Gastroesophageal sphincter (tissue), 4 donors: ENCODE data around the gene SPON1. TPM values are rescaled to one million over a fixed set of nuclear protein-coding genes. Genes with fewer than 3 reads are reported as not detected.

ENCODE experiments used
- ATAC-seq: fragments of 150-250 bp; one replicate; pipeline ENCODE4 v1.9.1; 2016; ENCODE audit warnings: mild to moderate bottlenecking, moderate library complexity
- H3K27ac ChIP-seq, 4 donors: fragments of 200-600 bp; sonication (generic) in 3 of 4; 1 replicate in 3 of 4; 2 replicates in 1 of 4; pipeline ENCODE4 v1.5.1; 2016 to 2019
- H3K27me3 ChIP-seq: fragments of 200-600 bp; sonication (generic); one replicate; pipeline ENCODE4 v1.5.1; 2019
- H3K36me3 ChIP-seq, 2 donors: fragments of 200-600 bp; sonication (generic); one replicate each; pipeline ENCODE4 v1.5.1; 2019; ENCODE audit warnings: control low read depth in 1 of 2
- H3K4me1 ChIP-seq, 3 donors: fragments of 200-600 bp; sonication (generic); 1 replicate in 2 of 3; 2 replicates in 1 of 3; pipeline ENCODE4 v1.5.1; 2016 to 2019; ENCODE audit warnings: control low read depth in 2 of 3
- H3K4me3 ChIP-seq, 2 donors: fragments of 200-600 bp; sonication (generic); one replicate each; pipeline ENCODE4 v1.5.1; 2019; ENCODE audit warnings: mild to moderate bottlenecking in 1 of 2, moderate library complexity in 1 of 2
- H3K9me3 ChIP-seq, 3 donors: fragments of 200-600 bp; sonication (generic); one replicate each; pipeline ENCODE4 v1.5.1; 2017 to 2019; ENCODE audit warnings: control low read depth in 2 of 3
- EP300 ChIP-seq: sonication (generic); formaldehyde crosslinking; IDR thresholded peaks from one replicate; pipeline ENCODE4 v1.6.1; 2017; ENCODE audit warnings: antibody characterized with exemption, mild to moderate bottlenecking
- POLR2A ChIP-seq, 2 donors: fragments of 450-650 bp; IDR thresholded peaks; one replicate each; pipeline ENCODE4 v1.6.1; 2017; ENCODE audit warnings: antibody characterized with exemption in 2 of 2, mild to moderate bottlenecking in 2 of 2, moderate library complexity in 1 of 2
- POLR2AphosphoS5 ChIP-seq: sonication (generic); formaldehyde crosslinking; IDR thresholded peaks from one replicate; pipeline ENCODE4 v1.6.1; 2017; ENCODE audit warnings: antibody characterized with exemption
- WGBS, 2 donors: methylation state at CpG; one replicate each; pipeline ENCODE4 v1.1.5; 2018; ENCODE audit warnings: low coverage in 1 of 2; 5-methylcytosine and 5-hydroxymethylcytosine counted together
- total RNA-seq, 4 donors: library from RNA; depleted of rRNA; stranded (reverse); fragments of >200 nt; gene quantifications; one replicate each; pipeline ENCODE4 v1.1.0, GENCODE V29; 2016
- TF ChIP-seq, protein P1 (sequence below), 4 experiments: fragments of 200-600 bp in 2 of 4; fragments of 450-650 bp in 2 of 4; sonication (generic) in 1 of 4; IDR thresholded peaks; one replicate each; pipeline ENCODE4 v1.5.1; 2017 to 2019; ENCODE audit warnings: antibody characterized with exemption in 4 of 4, mild to moderate bottlenecking in 2 of 4, moderate library complexity in 2 of 4

The SPON1 gene
- total RNA-seq, 4 donors from 2014 or later, result 11.0 to 121 (median 64.6) TPM

GRCh38 chr11:14114786-14115185, 152.3 kb downstream of the SPON1 start:
- no peak overlapping the region for H3K27ac ChIP-seq
- peaks cover 0 to 52% (median 0%) of the 10 kb centered on the region in 3 donors for H3K4me1 ChIP-seq
- no peaks in the 10 kb centered on the region for H3K27me3 ChIP-seq
- TF ChIP-seq EP300 (no peak), POLR2A (IDR thresholded peaks at IDR 0.05) (no peak), POLR2AphosphoS5 (no peak)
- TF ChIP-seq, protein P1, sequence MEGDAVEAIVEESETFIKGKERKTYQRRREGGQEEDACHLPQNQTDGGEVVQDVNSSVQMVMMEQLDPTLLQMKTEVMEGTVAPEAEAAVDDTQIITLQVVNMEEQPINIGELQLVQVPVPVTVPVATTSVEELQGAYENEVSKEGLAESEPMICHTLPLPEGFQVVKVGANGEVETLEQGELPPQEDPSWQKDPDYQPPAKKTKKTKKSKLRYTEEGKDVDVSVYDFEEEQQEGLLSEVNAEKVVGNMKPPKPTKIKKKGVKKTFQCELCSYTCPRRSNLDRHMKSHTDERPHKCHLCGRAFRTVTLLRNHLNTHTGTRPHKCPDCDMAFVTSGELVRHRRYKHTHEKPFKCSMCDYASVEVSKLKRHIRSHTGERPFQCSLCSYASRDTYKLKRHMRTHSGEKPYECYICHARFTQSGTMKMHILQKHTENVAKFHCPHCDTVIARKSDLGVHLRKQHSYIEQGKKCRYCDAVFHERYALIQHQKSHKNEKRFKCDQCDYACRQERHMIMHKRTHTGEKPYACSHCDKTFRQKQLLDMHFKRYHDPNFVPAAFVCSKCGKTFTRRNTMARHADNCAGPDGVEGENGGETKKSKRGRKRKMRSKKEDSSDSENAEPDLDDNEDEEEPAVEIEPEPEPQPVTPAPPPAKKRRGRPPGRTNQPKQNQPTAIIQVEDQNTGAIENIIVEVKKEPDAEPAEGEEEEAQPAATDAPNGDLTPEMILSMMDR (IDR thresholded peaks at IDR 0.05), result no peak
- ATAC-seq, result no peak
- no peaks in the 10 kb centered on the region for H3K9me3 ChIP-seq
- H3K4me3 ChIP-seq, result no peak overlapping the region
- WGBS, 2 donors, result 48 to 56% methylated on average over 2 of the region's 2 CpGs
- no peaks in the 10 kb centered on the region for H3K36me3 ChIP-seq

DNA sequence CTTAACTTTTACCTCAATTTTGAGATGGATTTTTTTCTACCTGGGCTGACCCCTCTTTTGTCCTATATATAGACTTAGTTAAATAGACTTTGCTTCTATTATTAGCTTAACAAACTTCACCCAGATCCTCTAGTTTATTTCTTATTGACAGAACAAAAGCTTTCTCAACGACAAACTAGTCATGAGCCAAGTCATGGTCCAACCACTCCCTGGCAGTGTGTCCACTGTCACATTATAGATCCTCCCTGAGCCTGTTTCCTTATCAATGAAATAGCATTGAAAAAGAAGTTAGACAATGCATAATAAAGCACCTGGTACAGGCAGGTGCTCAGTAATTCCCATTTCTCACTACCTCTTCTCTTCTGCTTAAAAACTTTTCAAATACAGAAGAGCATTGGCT, 155.1 kb downstream of the SPON1 start:
- no peaks in the 10 kb centered on the region for H3K36me3 ChIP-seq
- no peak for ATAC-seq
- WGBS, 2 donors, result 40 to 67% methylated on average over 1 of the region's 1 CpG
- H3K4me1 ChIP-seq, result peaks cover 0 to 26% (median 0%) of the 10 kb centered on the region in 3 donors
- TF ChIP-seq POLR2A (IDR thresholded peaks at IDR 0.05), result no peak
- no peak for TF ChIP-seq POLR2AphosphoS5
- no peak for TF ChIP-seq EP300
- TF ChIP-seq, protein P1 (IDR thresholded peaks at IDR 0.05), result no peak
- H3K9me3 ChIP-seq, result no peaks in the 10 kb centered on the region
- H3K27me3 ChIP-seq, result no peaks in the 10 kb centered on the region
- no peak overlapping the region for H3K27ac ChIP-seq
- H3K4me3 ChIP-seq, result no peak overlapping the region

GRCh38 chr11:14118072-14118471, 155.5 kb downstream of the SPON1 start:
- no peak overlapping the region for H3K27ac ChIP-seq
- no peak for ATAC-seq
- H3K27me3 ChIP-seq, result no peaks in the 10 kb centered on the region
- H3K4me3 ChIP-seq, result no peak overlapping the region
- TF ChIP-seq EP300 (no peak), POLR2AphosphoS5 (no peak), POLR2A (IDR thresholded peaks at IDR 0.05) (no peak)
- TF ChIP-seq, protein P1 (IDR thresholded peaks at IDR 0.05), result no peak
- no peaks in the 10 kb centered on the region for H3K9me3 ChIP-seq
- 0% methylated on average over 1 of the region's 1 CpG for WGBS, 2 donors
- peaks cover 0 to 26% (median 0%) of the 10 kb centered on the region in 3 donors for H3K4me1 ChIP-seq
- no peaks in the 10 kb centered on the region for H3K36me3 ChIP-seq

- WGBS, 2 donors, result 100% methylated on average over 1 to 2 of the region's 2 CpGs
- TF ChIP-seq POLR2A (IDR thresholded peaks at IDR 0.05), result no peak
- TF ChIP-seq EP300, result no peak
- TF ChIP-seq POLR2AphosphoS5, result no peak
- TF ChIP-seq, protein P1 (IDR thresholded peaks at IDR 0.05), result no peak
- no peak for ATAC-seq
Measured at GRCh38 chr11:14119357-14119756, 156.8 kb downstream of the SPON1 start.

DNA sequence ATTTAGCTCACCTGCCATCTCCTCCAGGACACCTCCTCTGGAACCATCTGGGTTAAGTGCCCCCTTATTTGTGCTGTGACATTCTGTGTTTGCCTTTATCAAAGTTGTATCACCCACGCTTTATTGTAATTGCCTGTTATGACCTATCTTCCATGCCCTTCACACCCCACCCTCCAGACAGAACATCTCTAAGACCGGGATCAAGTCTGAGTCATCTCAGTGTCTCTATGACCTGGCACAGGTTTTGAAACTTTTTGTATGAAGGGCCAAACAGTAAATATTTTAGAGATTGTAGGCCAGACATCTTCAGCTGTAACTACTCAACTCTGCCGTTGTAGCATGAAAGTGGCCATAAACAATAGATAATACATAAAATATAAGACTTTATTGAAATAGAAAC, 161.8 kb downstream of the SPON1 start:
- ATAC-seq, result no peak
- Histone ChIP-seq H3K4me3 (no peak overlapping the region), H3K27ac (no peak overlapping the region), H3K9me3 (no peaks in the 10 kb centered on the region), H3K4me1 (no peaks in the 10 kb centered on the region), H3K27me3 (no peaks in the 10 kb centered on the region), H3K36me3 (no peaks in the 10 kb centered on the region)
- WGBS, 2 donors, result 21 to 49% methylated on average over 2 to 3 of the region's 3 CpGs
- no peak for TF ChIP-seq POLR2A (IDR thresholded peaks at IDR 0.05)
- TF ChIP-seq POLR2AphosphoS5, result no peak
- TF ChIP-seq EP300, result no peak
- TF ChIP-seq, protein P1 (IDR thresholded peaks at IDR 0.05), result no peak

More at GRCh38 chr11:14119357-14119756, 156.8 kb downstream of the SPON1 start:
- no peaks in the 10 kb centered on the region for H3K9me3 ChIP-seq
- H3K27me3 ChIP-seq, result no peaks in the 10 kb centered on the region
- peaks cover 0 to 23% (median 0%) of the 10 kb centered on the region in 3 donors for H3K4me1 ChIP-seq
- no peak overlapping the region for H3K4me3 ChIP-seq
- H3K36me3 ChIP-seq, result no peaks in the 10 kb centered on the region
- no peak overlapping the region for H3K27ac ChIP-seq
